AG04449 (cell line): ENCODE measurements around the gene PCYT1A.
A peak's percentile ranks its signal among the peaks of the same experiment; 100 is the strongest.
"Not testable (repeated sequence)": the region's sequence is repeated elsewhere in the genome, so short reads cannot be mapped to it uniquely, and the experiment has no call there.

Experiments
- CTCF ChIA-PET: fragments of 350-600 bp; formaldehyde crosslinking; extraction: SDS; loops from one replicate; lab custom pipeline; 2021; ENCODE audit warnings: antibody characterized with exemption; lab: Yijun Ruan, JAX
- POLR2A ChIA-PET: fragments of 400-600, 350-600 bp; formaldehyde crosslinking; extraction: SDS; loops from one replicate; lab custom pipeline; 2020; ENCODE audit warnings: antibody characterized with exemption, inconsistent platforms; lab: Yijun Ruan, JAX
- DNase-seq: peaks from one replicate; pipeline ENCODE4 v3.0.0-alpha.2; 2010; ENCODE audit warnings: low read depth, low spot score
- H3K4me3 ChIP-seq: 2 replicates; pipeline ENCODE4 v1.5.1; 2011; ENCODE audit warnings: low read depth, mild to moderate bottlenecking, control low read depth, low read length
- TF ChIP-seq, protein P1 (sequence below): IDR thresholded peaks from one replicate; pipeline ENCODE4 v1.5.1; 2011; ENCODE audit warnings: mild to moderate bottlenecking, moderate library complexity, low read length, control low read depth, inconsistent platforms; ENCODE audit not compliant: insufficient read depth; ENCODE audit errors: missing control alignments

The PCYT1A gene

DNA sequence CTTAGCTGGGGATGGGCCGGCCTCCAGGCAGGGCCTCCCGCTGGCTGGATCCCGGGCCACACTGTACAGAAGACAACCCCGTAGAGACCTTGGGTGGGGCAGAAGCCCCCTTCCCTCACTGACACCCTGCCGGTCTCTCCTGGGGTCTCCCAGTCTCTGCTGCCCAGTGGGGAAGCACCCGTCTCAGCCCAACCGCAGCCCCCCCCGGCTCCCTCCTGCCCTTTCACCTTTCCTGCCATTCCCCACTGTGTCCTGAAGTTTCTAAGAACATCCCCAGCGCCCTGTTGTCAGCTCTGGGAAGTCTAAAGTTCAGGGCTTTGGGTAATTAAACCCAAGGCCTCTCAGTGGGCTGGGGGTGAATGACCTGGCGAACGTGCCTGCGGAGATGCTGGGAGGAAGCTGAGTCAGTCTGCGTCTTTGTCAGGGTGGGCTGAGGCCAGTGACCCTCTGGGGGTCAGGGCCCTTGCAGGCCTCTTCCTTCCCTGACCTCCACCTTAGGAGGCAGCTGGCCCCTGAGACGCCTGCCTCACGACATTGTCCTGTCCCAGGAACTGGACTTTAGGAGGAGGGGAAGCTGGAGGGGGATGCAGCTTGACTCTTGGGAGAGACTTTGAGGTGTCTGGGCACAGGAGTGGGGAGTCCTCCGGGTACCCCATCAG, 72.6 kb downstream of the PCYT1A start:
- ChIA-PET CTCF (interaction anchor here (2.0 kb wide), 1 partner anchor 141 kb away, joined by 6 read pairs; no protein-coding TSS in a partner anchor), POLR2A (no interaction called here)
- no peak overlapping the region for H3K4me3 ChIP-seq
- TF ChIP-seq, protein P1, sequence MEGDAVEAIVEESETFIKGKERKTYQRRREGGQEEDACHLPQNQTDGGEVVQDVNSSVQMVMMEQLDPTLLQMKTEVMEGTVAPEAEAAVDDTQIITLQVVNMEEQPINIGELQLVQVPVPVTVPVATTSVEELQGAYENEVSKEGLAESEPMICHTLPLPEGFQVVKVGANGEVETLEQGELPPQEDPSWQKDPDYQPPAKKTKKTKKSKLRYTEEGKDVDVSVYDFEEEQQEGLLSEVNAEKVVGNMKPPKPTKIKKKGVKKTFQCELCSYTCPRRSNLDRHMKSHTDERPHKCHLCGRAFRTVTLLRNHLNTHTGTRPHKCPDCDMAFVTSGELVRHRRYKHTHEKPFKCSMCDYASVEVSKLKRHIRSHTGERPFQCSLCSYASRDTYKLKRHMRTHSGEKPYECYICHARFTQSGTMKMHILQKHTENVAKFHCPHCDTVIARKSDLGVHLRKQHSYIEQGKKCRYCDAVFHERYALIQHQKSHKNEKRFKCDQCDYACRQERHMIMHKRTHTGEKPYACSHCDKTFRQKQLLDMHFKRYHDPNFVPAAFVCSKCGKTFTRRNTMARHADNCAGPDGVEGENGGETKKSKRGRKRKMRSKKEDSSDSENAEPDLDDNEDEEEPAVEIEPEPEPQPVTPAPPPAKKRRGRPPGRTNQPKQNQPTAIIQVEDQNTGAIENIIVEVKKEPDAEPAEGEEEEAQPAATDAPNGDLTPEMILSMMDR, result no peak
- no peak for DNase-seq

DNA sequence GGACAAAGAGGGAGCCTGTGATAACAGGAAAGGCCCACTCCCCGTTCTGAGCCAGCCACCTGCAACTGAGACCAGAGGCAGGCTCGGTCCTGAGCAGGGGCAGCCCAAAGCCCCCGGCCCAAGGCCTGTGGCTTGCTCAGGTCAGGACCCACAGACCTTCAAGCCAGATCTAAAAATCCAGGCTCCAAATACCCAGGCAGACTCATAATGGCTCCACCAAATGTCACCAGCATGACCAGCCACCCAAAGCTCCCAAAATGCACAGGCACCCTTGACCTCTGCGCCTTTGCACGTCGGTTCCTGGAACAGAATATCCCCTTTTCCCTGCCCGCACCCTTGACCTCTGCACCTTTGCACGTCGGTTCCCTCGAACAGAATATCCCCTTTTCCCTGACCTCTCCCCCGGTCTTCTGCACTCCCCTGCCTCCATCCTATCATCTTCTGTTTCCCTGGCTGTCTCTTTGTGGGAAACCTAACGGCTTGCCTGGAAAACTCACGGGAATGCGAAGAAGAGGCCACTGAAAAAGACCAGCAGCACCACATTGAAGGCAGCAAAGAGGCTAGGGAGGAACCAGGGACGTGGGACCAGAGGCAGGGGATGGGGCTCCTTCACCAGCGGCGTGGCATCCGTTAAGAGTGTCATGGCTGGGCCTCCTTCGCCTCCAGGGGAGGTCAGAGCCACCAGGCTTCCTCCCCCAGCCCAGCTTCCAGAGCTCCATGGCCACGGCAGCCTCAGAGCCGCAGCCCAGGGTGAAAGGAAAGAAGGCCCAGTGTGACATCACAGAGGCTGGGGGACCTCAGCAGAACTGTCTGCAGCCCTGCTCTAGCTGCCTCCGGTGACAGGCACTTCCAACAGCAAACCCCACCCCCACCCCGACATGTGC, 76.6 kb downstream of the PCYT1A start, which contains the start of gene ZDHHC19:
Gene ZDHHC19 (minus strand): TSS at position 728 of the 884 bp plus-strand sequence. CDS start 85 bp downstream, at position 643.
- TF ChIP-seq, protein P1, result no peak
- CTCF ChIA-PET, result no interaction called here
- no peak within 1 kb of the TSS for H3K4me3 ChIP-seq
- DNase-seq, result no peak
- POLR2A ChIA-PET, result no interaction called here

DNA sequence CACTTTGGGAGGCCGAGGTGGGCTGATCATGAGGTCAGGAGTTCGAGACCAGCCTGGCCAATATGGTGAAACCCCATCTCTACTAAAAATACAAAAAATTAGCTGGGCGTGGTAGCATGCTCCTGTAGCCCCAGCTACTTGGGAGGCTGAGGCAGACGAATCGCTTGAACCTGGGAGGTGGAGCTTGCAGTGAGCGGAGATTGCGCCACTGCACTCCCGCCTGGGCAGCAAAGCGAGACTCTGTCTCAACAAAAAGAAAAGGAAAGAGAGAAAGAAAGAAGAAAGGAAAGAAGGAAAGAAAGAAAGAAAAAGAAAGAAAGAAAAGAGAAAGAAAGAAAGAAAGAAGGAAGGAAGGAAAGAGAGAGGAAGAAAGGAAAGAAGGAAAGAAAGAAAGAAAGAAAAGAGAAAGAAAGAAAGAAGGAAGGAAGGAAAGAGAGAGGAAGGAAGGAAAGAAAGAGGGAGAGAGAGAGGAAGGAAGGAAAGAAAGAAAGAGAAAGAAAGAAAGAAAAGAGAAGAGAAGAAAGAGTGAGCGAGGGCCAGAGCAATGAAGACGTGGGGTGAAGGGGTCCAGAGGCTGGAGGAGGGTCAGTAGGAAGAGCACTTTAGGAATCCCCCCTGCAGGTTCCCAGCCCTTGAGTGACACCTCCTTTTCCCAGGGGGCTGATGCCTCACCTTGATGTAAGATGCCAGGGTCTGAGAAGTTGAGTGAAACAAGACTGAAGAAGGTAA, 77.4 kb downstream of the PCYT1A start:
- POLR2A ChIA-PET, DNase-seq, H3K4me3 ChIP-seq, CTCF ChIA-PET: not testable (repeated sequence)

DNA sequence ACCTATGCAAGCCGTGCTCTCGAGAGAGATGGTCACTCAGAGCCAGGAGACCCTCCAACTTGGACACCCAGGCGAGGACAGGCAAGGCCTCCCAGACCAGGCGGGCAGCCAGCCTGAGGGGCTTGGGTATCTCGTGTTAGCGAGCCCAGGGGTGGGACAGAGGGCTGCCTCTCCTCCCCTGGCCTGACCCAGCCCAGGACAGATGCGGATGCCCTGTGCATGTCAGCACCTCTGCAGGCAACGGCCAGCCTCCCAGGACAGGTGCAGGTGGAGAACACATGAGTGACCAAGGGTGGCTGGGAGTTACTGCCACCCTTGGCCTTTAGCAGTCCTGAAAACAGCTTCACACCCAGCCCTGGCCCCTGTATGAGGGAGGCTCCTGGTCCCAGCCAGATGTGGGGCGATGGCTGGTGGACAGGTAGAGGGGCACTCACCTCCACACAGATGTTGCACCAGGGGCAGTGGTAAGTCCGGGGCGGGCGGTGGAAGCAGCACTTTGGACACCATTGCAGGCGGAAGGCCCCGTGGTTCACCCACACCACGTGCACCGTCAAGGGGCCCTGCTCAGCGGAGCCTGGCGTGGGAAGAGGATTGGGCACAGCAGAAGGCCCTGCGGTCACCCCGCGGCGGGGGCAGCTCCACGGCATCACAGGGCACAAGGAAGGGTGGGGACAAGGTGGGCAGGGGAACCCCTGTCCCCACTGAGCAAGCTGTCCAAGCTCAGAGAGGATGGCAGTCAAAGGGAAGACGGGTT, 78.4 kb downstream of the PCYT1A start:
- no peak overlapping the region for H3K4me3 ChIP-seq
- ChIA-PET POLR2A (no interaction called here), CTCF (no interaction called here)
- no peak for DNase-seq
- TF ChIP-seq, protein P1, result no peak

DNA sequence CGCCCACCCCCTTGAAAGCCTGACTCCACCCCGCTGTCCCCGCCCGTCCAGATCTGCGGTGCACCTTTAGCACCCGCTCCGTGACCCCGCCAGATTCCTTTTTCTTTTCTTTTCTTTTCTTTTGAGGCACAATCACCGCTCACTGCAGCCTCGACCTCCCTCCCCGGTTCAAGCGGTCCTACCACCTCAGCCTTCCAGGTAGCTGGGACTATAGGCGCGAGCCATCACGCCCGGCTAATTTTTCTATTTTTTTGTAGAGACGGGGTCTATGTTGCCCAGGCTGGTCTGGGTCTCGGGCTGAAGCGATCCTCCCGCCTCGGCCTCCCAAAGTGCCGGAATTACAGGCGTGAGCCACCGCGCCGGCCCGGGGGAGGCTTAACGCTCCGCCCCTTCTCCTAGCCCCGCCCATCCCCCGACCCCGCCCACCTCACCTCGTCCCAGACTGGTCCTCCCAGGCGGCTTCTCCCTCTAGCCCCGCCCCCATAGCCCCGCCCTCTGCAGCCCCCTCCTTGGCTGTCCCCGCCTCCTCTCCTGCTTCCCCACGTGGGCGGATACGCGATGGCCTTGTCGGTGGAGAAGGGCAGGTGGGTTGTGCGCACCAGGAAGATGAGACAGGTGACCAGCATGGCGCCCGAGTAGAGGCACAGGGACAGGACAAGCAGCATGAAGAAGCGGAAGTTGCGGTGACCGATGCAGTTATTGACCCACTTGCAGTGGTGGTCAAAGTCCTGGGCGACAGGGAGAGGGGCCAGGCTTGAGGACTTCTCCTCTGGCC, 79.5 kb downstream of the PCYT1A start:
- CTCF ChIA-PET, result interaction anchor here (1.1 kb wide), 1 partner anchor 134 kb away, joined by 3 read pairs; no protein-coding TSS in a partner anchor
- peak overlapping the region; percentile 49 for H3K4me3 ChIP-seq

More for the DNA sequence above, 79.5 kb downstream of the PCYT1A start:
- no peak for DNase-seq
- POLR2A ChIA-PET, result no interaction called here
- TF ChIP-seq, protein P1, result no peak
